GF-D8 (cell line): ENCODE results near the gene IL3.

Source experiments
- DNase-seq: peaks from one replicate; lab custom pipeline; 2025; lab: John Stamatoyannopoulos, UW

The IL3 gene

GRCh38 chr5:132072528-132072927, 12.1 kb downstream of the IL3 start:
- DNase-seq = no peak

- DNase-seq = no peak
Observed at GRCh38 chr5:132073231-132074013, 13.0 kb downstream of the IL3 start, which contains the start of gene CSF2. Gene CSF2 (plus strand): TSS chr5:132073789. CDS start chr5:132073824, 35 bp downstream.

GRCh38 chr5:132074091-132074771, 13.8 kb downstream of the IL3 start:
- DNase-seq = no peak

- no peak for DNase-seq
Observed at GRCh38 chr5:132074772-132075718, 14.6 kb downstream of the IL3 start.

GRCh38 chr5:132075719-132076077, 15.2 kb downstream of the IL3 start:
- no peak for DNase-seq

- DNase-seq = no peak
Observed at GRCh38 chr5:132076202-132076830, 15.9 kb downstream of the IL3 start.

- no peak for DNase-seq
Observed at GRCh38 chr5:132076983-132077382, 16.5 kb downstream of the IL3 start.

- no peak for DNase-seq
Observed at GRCh38 chr5:132079081-132079480, 18.6 kb downstream of the IL3 start.

GRCh38 chr5:132079619-132080018, 19.2 kb downstream of the IL3 start:
- no peak for DNase-seq

- no peak for DNase-seq
Observed at GRCh38 chr5:132080595-132080994, 20.1 kb downstream of the IL3 start.

GRCh38 chr5:132081458-132081857, 21.0 kb downstream of the IL3 start:
- DNase-seq = no peak

- no peak for DNase-seq
Observed at GRCh38 chr5:132082329-132083023, 22.0 kb downstream of the IL3 start.

GRCh38 chr5:132083071-132083678, 22.7 kb downstream of the IL3 start:
- no peak for DNase-seq

- no peak for DNase-seq
Observed at GRCh38 chr5:132085686-132086085, 25.2 kb downstream of the IL3 start.

GRCh38 chr5:132086277-132086794, 25.9 kb downstream of the IL3 start:
- no peak for DNase-seq

- no peak for DNase-seq
Observed at GRCh38 chr5:132087176-132087575, 26.7 kb downstream of the IL3 start.

GRCh38 chr5:132087661-132088060, 27.2 kb downstream of the IL3 start:
- DNase-seq = no peak

GRCh38 chr5:132089363-132089762, 28.9 kb downstream of the IL3 start:
- DNase-seq = no peak

GRCh38 chr5:132090107-132090506, 29.7 kb downstream of the IL3 start:
- DNase-seq = no peak

- DNase-seq = no peak
Observed at GRCh38 chr5:132093271-132093670, 32.8 kb downstream of the IL3 start.
